RCC 7860 (cell line): ENCODE measurements around the gene SFT2D3.

ENCODE experiments used
- DNase-seq: peaks from one replicate; pipeline ENCODE4 v3.0.0-alpha.2; 2015; ENCODE audit warnings: low spot score
- FAIRE-seq: peaks from 2 replicates; lab custom pipeline; 2012; peaks lifted over from hg19 to GRCh38; lab: Jason Lieb, UNC

SFT2D3 gene

GRCh38 chr2:127664065-127664894 lies 37.0 kb upstream of the SFT2D3 start:
- DNase-seq, result no peak
- no peak for FAIRE-seq

- DNase-seq, result no peak
- no peak for FAIRE-seq
Measured at GRCh38 chr2:127664895-127665225, 36.4 kb upstream of the SFT2D3 start.

GRCh38 chr2:127665267-127665893 lies 35.9 kb upstream of the SFT2D3 start:
- DNase-seq, result no peak
- no peak for FAIRE-seq

GRCh38 chr2:127669056-127669455 lies 32.2 kb upstream of the SFT2D3 start:
- DNase-seq, result no peak
- no peak for FAIRE-seq

GRCh38 chr2:127670055-127670956 lies 31.0 kb upstream of the SFT2D3 start:
- DNase-seq, result no peak
- no peak for FAIRE-seq

GRCh38 chr2:127670957-127671290 lies 30.4 kb upstream of the SFT2D3 start:
- FAIRE-seq, result no peak
- DNase-seq, result no peak

- FAIRE-seq (no peak), DNase-seq (no peak)
Measured at GRCh38 chr2:127671557-127672302, 29.6 kb upstream of the SFT2D3 start.

- DNase-seq, result no peak
- FAIRE-seq, result no peak
Measured at GRCh38 chr2:127672341-127673224, 28.7 kb upstream of the SFT2D3 start.

- FAIRE-seq, result no peak
Measured at GRCh38 chr2:127673291-127674069, 27.8 kb upstream of the SFT2D3 start.

GRCh38 chr2:127674241-127675209 lies 26.8 kb upstream of the SFT2D3 start:
- FAIRE-seq (no peak), DNase-seq (no peak)

More at GRCh38 chr2:127673291-127674069, 27.8 kb upstream of the SFT2D3 start:
- DNase-seq, result no peak

- no peak for FAIRE-seq
- no peak for DNase-seq
Measured at GRCh38 chr2:127675331-127676261, 25.7 kb upstream of the SFT2D3 start, which contains the start of gene LIMS2. Gene LIMS2, minus strand, starts transcription at chr2:127675530. Its CDS starts 506 bp downstream, at chr2:127675024.

GRCh38 chr2:127676906-127677305 lies 24.4 kb upstream of the SFT2D3 start:
- no peak for DNase-seq
- no peak for FAIRE-seq

- no peak for FAIRE-seq
- no peak for DNase-seq
Measured at GRCh38 chr2:127678531-127678930, 22.8 kb upstream of the SFT2D3 start.

GRCh38 chr2:127678991-127679390 lies 22.3 kb upstream of the SFT2D3 start:
- no peak for FAIRE-seq

GRCh38 chr2:127679680-127680361 lies 21.5 kb upstream of the SFT2D3 start:
- FAIRE-seq, result no peak
- no peak for DNase-seq

More at GRCh38 chr2:127678991-127679390, 22.3 kb upstream of the SFT2D3 start:
- no peak for DNase-seq

- no peak for DNase-seq
- FAIRE-seq, result no peak
Measured at GRCh38 chr2:127680706-127681287, 20.5 kb upstream of the SFT2D3 start.
